Measurements from ENCODE around the gene CEP164.
"Not testable (repeated sequence)": the region's sequence is repeated elsewhere in the genome, so short reads cannot be mapped to it uniquely, and the experiment has no call there.

CEP164 gene

GRCh38 chr11:117369534-117369933, 41.9 kb downstream of the CEP164 start:
- DNase-seq, result no peak

- DNase-seq, result no peak
These were observed 43.8 kb downstream of the CEP164 start for GRCh38 chr11:117371453-117371852.

- no peak for DNase-seq
These were observed 46.8 kb downstream of the CEP164 start for GRCh38 chr11:117374316-117375055.

DNA sequence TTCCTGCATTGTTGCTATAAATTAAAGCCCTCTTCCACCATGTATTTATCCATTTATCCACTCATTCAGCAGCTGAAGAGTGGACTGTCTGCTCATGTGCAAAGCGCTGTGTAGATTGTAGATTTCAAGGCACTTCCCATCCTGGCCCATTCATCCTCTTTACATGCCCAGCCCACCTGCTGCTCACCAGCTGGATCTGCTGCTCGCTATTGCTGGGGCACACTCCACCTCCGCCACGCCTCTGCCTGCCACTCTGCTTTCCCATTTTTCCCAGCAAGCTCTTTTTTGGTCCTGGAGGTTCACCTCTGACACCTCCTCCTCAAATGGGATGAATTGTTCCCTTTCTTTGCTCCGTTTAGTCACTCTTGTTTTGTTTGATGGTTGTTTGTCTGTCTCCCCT, 48.3 kb downstream of the CEP164 start:
- no peak for DNase-seq

DNA sequence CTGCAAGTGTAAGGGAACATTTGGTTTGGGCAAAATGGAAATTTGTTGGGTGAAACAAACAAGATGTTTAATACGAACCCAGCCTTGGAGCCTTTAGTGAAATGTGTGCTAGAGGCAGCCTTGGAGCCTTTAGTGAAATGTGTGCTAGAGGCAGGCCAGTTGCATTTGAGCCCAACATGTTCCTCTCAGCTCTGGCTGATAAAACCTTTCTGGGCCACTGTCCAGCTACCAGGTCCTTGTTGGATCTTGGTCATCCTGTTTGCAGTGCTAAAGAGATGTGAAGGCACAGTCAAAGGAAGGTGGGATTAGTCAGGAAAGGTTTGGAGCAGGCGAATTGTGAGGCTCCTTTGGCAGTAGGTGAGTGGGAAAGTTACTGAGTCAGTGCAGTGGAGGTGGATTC, 48.9 kb downstream of the CEP164 start:
- no peak for DNase-seq

DNA sequence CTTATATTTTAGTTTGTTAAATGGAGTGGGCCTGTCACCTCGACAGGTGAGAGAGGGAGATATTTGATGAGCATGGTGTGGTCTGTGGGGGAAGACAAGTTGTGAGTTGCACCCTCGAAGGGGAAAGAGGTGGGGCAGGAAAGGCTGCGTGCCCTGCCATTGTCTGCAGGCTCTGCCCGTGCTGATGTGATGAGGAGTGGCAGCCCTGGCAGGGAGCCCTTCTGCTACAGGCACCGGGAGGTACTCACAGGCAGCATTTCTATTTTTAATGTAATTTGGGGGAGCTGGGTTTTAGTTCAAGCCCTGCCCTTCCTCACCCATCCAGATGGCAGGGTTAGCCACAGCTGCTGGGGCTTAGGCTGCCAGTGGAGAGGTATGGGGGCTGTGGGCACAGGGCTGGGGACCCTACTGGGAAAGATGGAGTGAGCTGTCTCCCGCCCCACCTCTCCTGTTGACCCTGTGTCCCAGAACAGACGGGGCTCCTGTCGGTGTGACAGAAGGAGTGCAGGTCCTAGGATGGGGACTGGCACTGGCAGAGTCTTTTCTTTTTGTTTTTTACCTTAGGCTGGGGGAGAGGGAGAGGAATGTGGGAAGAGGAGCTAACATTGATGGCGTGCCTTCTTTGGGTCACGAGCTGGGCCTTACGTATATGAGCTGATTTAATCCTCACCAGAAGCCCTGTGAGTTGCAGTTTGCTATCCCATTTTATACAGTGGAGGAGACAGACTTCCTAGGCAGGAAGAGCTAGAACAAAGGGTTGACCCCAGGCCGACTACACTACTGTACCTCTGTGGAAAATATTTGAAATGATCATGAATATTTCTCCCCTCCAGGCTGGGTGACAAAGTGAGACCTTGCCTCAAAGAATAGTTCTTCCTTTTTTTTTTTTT, 51.6 kb downstream of the CEP164 start:
- no peak for DNase-seq

- no peak for DNase-seq
These were observed 53.0 kb downstream of the CEP164 start for GRCh38 chr11:117380676-117381075.

GRCh38 chr11:117381481-117382387, 54.1 kb downstream of the CEP164 start:
- no peak for DNase-seq

DNA sequence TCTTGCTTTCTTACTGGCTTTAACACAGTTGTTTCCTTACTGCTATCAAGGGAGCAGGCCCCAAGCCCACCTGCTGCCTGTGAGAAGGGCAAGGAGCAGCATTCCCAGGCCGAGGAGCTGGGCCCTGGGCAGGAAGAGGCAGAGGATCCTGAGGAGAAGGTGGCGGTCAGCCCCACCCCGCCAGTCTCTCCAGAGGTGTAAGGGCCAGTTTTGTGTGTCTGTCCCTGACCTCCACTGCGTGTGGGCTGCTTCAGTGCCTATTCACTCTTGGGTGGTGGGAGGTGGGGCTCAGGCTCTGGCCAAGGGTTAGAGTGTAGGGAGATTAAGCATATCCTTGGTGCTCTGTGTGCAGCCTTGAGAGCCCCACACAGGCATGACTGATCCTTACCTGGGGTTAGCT, 55.1 kb downstream of the CEP164 start:
- no peak for DNase-seq

DNA sequence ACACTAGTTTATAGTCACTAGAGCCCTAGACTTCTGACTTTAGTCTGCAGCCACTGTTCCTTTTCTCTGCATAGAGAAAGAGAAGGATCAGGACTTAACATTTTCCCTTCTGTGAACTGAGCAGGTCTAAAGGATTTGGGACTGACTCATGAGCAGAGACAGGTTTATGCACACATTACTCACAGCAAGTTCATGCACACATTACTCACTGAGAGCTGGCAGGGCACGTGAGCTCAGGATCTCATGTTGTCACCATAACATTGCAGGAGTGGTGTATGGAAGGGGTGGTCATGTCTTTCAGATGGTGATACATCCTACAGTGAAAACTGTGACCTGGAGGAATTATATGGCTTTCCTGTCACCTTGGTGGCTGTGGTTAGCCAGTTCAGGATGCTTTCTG, 56.4 kb downstream of the CEP164 start:
- no peak for DNase-seq

- DNase-seq, result no peak
These were observed 57.8 kb downstream of the CEP164 start for GRCh38 chr11:117385471-117385870.

DNA sequence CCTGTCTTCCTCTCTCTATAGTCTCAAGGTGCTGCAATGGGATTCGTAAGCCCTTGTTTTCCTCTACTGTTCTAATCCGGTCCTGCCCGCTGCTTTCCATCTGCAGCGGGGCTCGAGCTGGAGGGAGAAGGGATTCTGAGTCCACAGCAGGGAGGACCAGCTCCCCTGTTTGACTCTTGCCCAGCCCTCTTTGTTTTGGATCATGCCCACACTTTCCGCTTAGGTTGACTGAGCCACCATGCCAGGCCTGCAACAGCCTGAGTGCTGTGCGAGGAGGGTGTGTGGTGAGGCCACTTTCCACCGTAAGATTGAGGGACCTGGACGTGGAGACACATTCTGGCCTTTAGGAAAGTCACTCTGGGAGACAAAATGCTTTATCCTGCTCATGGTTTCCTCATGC, 58.3 kb downstream of the CEP164 start:
- no peak for DNase-seq

GRCh38 chr11:117387992-117388755, 60.5 kb downstream of the CEP164 start:
- no peak for DNase-seq

- DNase-seq, result no peak
These were observed 63.1 kb downstream of the CEP164 start for GRCh38 chr11:117390743-117391142.

DNA sequence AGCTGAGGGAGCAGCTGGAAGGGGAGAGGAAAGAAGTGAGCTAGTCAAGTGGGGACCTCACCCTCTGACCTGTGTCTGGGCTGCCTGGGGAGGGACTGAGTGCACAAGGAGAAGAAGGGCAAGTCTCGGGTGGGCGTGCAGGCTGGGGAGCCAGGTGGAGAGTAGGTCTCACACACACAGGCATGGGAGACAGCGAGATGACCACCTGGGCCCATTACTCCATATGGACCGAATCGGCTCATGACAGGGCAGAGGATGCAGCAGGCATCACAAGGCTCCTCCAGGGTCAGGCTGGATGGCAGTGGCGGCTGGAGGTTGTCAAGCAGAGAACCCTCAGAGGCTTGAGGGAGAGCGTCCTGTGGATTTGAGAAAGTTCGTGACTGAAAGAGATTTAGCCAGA, 63.5 kb downstream of the CEP164 start:
- DNase-seq, result no peak

- DNase-seq, result no peak
These were observed 64.5 kb downstream of the CEP164 start for GRCh38 chr11:117392001-117392690.

DNA sequence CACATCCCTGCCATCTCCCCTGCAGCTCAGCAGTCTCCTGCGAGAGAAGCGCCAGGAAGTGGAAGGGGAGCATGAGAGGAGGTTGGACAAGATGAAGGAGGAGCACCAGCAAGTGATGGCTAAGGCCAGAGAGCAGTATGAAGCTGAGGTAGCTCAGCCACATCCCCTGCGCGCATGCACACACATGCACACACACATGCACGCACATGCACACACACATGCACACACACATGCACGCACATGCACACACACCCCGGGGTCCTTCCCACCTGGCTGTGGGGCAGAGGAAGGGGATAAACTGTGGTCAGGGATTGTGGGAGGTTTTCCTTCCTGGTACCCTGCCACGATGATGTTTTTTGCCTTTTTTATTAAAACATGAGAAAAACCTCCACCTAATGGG, 65.3 kb downstream of the CEP164 start:
- DNase-seq, result no peak

DNA sequence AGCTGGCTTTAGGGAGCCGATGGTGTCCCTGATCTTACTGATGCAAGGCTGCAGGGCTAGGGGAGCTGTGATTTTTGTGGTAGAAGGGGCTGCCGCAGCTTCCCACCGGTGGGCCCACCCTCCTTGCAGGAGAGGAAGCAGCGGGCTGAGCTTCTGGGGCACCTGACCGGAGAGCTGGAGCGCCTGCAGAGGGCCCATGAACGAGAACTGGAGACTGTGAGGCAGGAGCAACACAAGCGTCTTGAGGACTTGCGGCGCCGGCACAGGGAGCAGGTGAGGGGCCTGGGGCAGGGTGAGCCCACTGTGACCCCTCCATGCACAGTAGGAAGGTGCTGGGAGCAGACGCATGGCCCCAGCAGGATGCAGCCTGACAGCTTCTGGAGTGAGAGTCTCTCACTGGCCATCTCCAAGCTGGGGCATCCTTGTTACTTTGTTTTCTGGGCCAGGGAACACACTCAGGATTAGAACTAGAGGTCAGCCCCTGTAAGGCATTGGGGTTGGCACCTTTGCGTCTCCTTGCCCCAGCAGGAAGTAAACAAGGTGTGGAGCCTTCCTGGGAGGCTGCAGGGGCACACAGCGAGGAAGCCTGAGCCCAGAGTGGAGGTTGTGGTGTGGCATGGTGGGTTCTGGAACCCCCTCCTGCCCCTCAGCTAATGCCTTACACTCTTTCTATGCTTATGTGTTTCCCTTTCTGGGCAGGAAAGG, 66.7 kb downstream of the CEP164 start:
- no peak for DNase-seq

- no peak for DNase-seq
These were observed 67.8 kb downstream of the CEP164 start for GRCh38 chr11:117395476-117395875.

- DNase-seq, result no peak
These were observed 69.3 kb downstream of the CEP164 start for GRCh38 chr11:117396970-117397369.

DNA sequence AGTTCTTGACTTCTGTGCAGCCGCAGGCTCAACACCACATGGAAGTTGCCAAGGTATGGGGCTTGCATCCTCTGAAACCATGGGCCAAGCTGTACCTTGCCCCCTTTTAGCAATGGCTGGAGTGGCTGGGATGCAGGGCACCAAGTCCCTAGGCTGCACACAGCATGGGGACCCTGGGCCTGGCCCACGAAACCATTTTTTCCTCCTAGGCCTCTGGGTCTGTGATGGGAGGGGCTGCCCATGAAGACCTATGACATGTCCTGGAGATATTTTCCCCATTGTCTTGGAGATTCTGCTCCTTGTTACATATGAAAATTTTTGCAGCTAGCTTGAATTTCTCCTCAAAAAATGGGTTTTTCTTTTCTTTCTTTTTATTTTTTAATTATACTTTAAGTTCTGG, 71.0 kb downstream of the CEP164 start:
- DNase-seq, result not testable (repeated sequence)
